Type B pancreatic cell (in vitro differentiated cells): ENCODE results near the gene JAZF1. TPM values are rescaled to one million over a fixed set of nuclear protein-coding genes. Genes with fewer than 3 reads are reported as not detected.

Source experiments
- DNase-seq: peaks from one replicate; pipeline ENCODE4 v3.0.0; 2021; ENCODE audit warnings: mixed read lengths; ENCODE audit not compliant: unreplicated experiment; ENCODE audit errors: extremely low spot score
- H3K27ac Mint-ChIP-seq: 2 replicates; pipeline ENCODE4 v1.8.0; 2021; ENCODE audit warnings: mild to moderate bottlenecking, mixed read lengths
- H3K27me3 Mint-ChIP-seq: 2 replicates; pipeline ENCODE4 v1.8.0; 2021; ENCODE audit warnings: mixed read lengths
- H3K36me3 Mint-ChIP-seq: 2 replicates; pipeline ENCODE4 v1.8.0; 2021; ENCODE audit warnings: mixed read lengths
- H3K4me1 Mint-ChIP-seq: one replicate; pipeline ENCODE4 v1.8.0; 2021; ENCODE audit warnings: mixed read lengths; ENCODE audit not compliant: unreplicated experiment
- H3K4me3 Mint-ChIP-seq: 2 replicates; pipeline ENCODE4 v1.8.0; 2021; ENCODE audit warnings: mild to moderate bottlenecking, mixed read lengths
- H3K9me3 Mint-ChIP-seq: 2 replicates; pipeline ENCODE4 v1.8.0; 2021; ENCODE audit warnings: mixed read lengths
- CTCF ChIP-seq: fragments of 200-600 bp; sonication (generic); conservative IDR thresholded peaks from 2 replicates; pipeline ENCODE4 v1.5.0; 2021; ENCODE audit warnings: antibody characterized with exemption, mild to moderate bottlenecking
- total RNA-seq: library from RNA; stranded (reverse); gene quantifications from 2 replicates; pipeline ENCODE4 v1.2.1, GENCODE V29; 2021; ENCODE audit warnings: low replicate concordance

Gene JAZF1
- total RNA-seq, 1 donor from 2014 or later = 4.9 TPM

- no peak overlapping the region for H3K4me3 Mint-ChIP-seq
- DNase-seq = no peak
- peaks cover 28% of the 10 kb centered on the region for H3K27me3 Mint-ChIP-seq
- H3K36me3 Mint-ChIP-seq = no peaks in the 10 kb centered on the region
- no peak overlapping the region for H3K27ac Mint-ChIP-seq
- no peaks in the 10 kb centered on the region for H3K9me3 Mint-ChIP-seq
- peaks cover 8% of the 10 kb centered on the region for H3K4me1 Mint-ChIP-seq
- no peak for TF ChIP-seq CTCF
Measured at GRCh38 chr7:28177836-28178235, 2.8 kb downstream of the JAZF1 start.

- Mint-ChIP-seq H3K27ac (no peak overlapping the region), H3K9me3 (no peaks in the 10 kb centered on the region), H3K27me3 (peaks cover 16% of the 10 kb centered on the region)
Measured at GRCh38 chr7:28176645-28177044, 4.0 kb downstream of the JAZF1 start.

GRCh38 chr7:28176174-28176573 is 4.4 kb downstream of the JAZF1 start:
- Mint-ChIP-seq H3K4me1 (peaks cover 8% of the 10 kb centered on the region), H3K9me3 (no peaks in the 10 kb centered on the region), H3K36me3 (no peaks in the 10 kb centered on the region), H3K27ac (no peak overlapping the region), H3K27me3 (peaks cover 14% of the 10 kb centered on the region), H3K4me3 (no peak overlapping the region)
- no peak for TF ChIP-seq CTCF
- DNase-seq = no peak

More at GRCh38 chr7:28176645-28177044, 4.0 kb downstream of the JAZF1 start:
- Mint-ChIP-seq H3K36me3 (no peaks in the 10 kb centered on the region), H3K4me3 (no peak overlapping the region), H3K4me1 (peaks cover 8% of the 10 kb centered on the region)
- no peak for TF ChIP-seq CTCF
- no peak for DNase-seq

GRCh38 chr7:28174901-28175661 is 5.5 kb downstream of the JAZF1 start:
- no peak for TF ChIP-seq CTCF
- peaks cover 9% of the 10 kb centered on the region for H3K27me3 Mint-ChIP-seq
- no peak overlapping the region for H3K4me3 Mint-ChIP-seq
- no peak for DNase-seq
- no peaks in the 10 kb centered on the region for H3K9me3 Mint-ChIP-seq
- H3K4me1 Mint-ChIP-seq = peaks cover 4% of the 10 kb centered on the region
- no peaks in the 10 kb centered on the region for H3K36me3 Mint-ChIP-seq
- H3K27ac Mint-ChIP-seq = no peak overlapping the region

- H3K4me3 Mint-ChIP-seq = no peak overlapping the region
- no peaks in the 10 kb centered on the region for H3K36me3 Mint-ChIP-seq
- peaks cover 4% of the 10 kb centered on the region for H3K4me1 Mint-ChIP-seq
- no peaks in the 10 kb centered on the region for H3K9me3 Mint-ChIP-seq
- no peak for TF ChIP-seq CTCF
- no peak for DNase-seq
- peaks cover 9% of the 10 kb centered on the region for H3K27me3 Mint-ChIP-seq
- no peak overlapping the region for H3K27ac Mint-ChIP-seq
Measured at GRCh38 chr7:28174442-28174841, 6.2 kb downstream of the JAZF1 start.
